OCI-LY1 (cell line): ENCODE data around the gene KIRREL3.

Source experiments
- H2AFZ ChIP-seq: fragments of 200-600 bp; sonication (generic), shearing (Covaris generic); 2 replicates; pipeline ENCODE4 v1.6.0; 2014; ENCODE audit warnings: antibody characterized with exemption, mild to moderate bottlenecking, low read length
- H3F3A ChIP-seq: fragments of 200-600 bp; sonication (generic), shearing (Covaris generic); 2 replicates; pipeline ENCODE4 v1.6.0; 2014; ENCODE audit warnings: mild to moderate bottlenecking, antibody characterized with exemption, low read length, moderate library complexity; ENCODE audit not compliant: insufficient read depth
- H3K27ac ChIP-seq: fragments of 200-600 bp; sonication (generic); 2 replicates; pipeline ENCODE4 v1.5.1; 2014; ENCODE audit warnings: low read length, mixed run types, mild to moderate bottlenecking, low read depth; ENCODE audit not compliant: poor library complexity, severe bottlenecking
- H3K27me3 ChIP-seq: fragments of 200-600 bp; sonication (generic); 2 replicates; pipeline ENCODE4 v1.6.0; 2014; ENCODE audit warnings: antibody characterized with exemption, mild to moderate bottlenecking, low read length, moderate library complexity; ENCODE audit not compliant: insufficient read depth
- H3K36me3 ChIP-seq: fragments of 200-600 bp; sonication (generic); 2 replicates; pipeline ENCODE4 v1.6.1; 2014; ENCODE audit warnings: mild to moderate bottlenecking, antibody characterized with exemption, low read length, moderate library complexity, mixed read lengths; ENCODE audit not compliant: insufficient read depth
- H3K4me1 ChIP-seq: fragments of 200-600 bp; sonication (generic); 2 replicates; pipeline ENCODE4 v1.5.1; 2014; ENCODE audit warnings: mild to moderate bottlenecking, low read length, moderate library complexity; ENCODE audit not compliant: insufficient read depth, severe bottlenecking
- H3K4me2 ChIP-seq: fragments of 200-600 bp; sonication (generic), shearing (Covaris generic); 2 replicates; pipeline ENCODE4 v1.6.1; 2014; ENCODE audit warnings: low read length
- H3K4me3 ChIP-seq: fragments of 200-600 bp; sonication (generic); 2 replicates; pipeline ENCODE4 v1.5.1; 2014; ENCODE audit warnings: low read length, low read depth, mild to moderate bottlenecking, mixed read lengths; ENCODE audit not compliant: poor library complexity, severe bottlenecking
- H3K79me2 ChIP-seq: fragments of 200-600 bp; shearing (Covaris generic); 2 replicates; pipeline ENCODE4 v1.6.1; 2016; ENCODE audit warnings: mixed run types, low read length, mixed read lengths; ENCODE audit not compliant: insufficient read depth
- H3K9ac ChIP-seq: fragments of 200-600 bp; sonication (generic), shearing (Covaris generic); 2 replicates; pipeline ENCODE4 v1.6.1; 2014; ENCODE audit warnings: mild to moderate bottlenecking, low read length, mixed read lengths
- H3K9me2 ChIP-seq: fragments of 200-600 bp; sonication (generic), shearing (Covaris generic); 2 replicates; pipeline ENCODE4 v1.6.1; 2014; ENCODE audit warnings: low read depth, mild to moderate bottlenecking, low read length, mixed read lengths
- H3K9me3 ChIP-seq: fragments of 200-600 bp; shearing (Covaris generic); 2 replicates; pipeline ENCODE4 v1.6.1; 2014; ENCODE audit warnings: low read length, mixed read lengths
- H4K20me1 ChIP-seq: fragments of 200-600 bp; sonication (generic), shearing (Covaris generic); 2 replicates; pipeline ENCODE4 v1.6.0; 2016; ENCODE audit warnings: mild to moderate bottlenecking, low read length; ENCODE audit not compliant: insufficient read depth
- EZH2 ChIP-seq: fragments of 200-600 bp; sonication (generic), shearing (Covaris generic); IDR thresholded peaks from 2 replicates; pipeline ENCODE4 v1.8.0; 2017; ENCODE audit warnings: borderline replicate concordance, mixed run types, mild to moderate bottlenecking, antibody characterized with exemption, low read length, moderate library complexity, mixed read lengths
- TF ChIP-seq, protein P1 (sequence below): fragments of 200-600 bp; sonication (generic), shearing (Covaris generic); IDR thresholded peaks from 2 replicates; pipeline ENCODE4 v1.5.1; 2017; ENCODE audit warnings: mild to moderate bottlenecking, antibody characterized with exemption, low read length, moderate library complexity, mixed read lengths

Gene KIRREL3

GRCh38 chr11:126607776-126608541 is 392.6 kb downstream of the KIRREL3 start:
- Histone ChIP-seq H4K20me1 (no peaks in the 10 kb centered on the region), H3K4me3 (no peak overlapping the region), H3K79me2 (no peaks in the 10 kb centered on the region), H2AFZ (no peak overlapping the region), H3K27me3 (no peaks in the 10 kb centered on the region), H3K36me3 (no peaks in the 10 kb centered on the region), H3F3A (no peaks in the 10 kb centered on the region), H3K4me1 (no peaks in the 10 kb centered on the region), H3K9me2 (no peaks in the 10 kb centered on the region), H3K27ac (no peak overlapping the region), H3K9ac (no peak overlapping the region), H3K4me2 (no peak overlapping the region), H3K9me3 (no peaks in the 10 kb centered on the region)
- no peak for TF ChIP-seq EZH2
- TF ChIP-seq, protein P1, sequence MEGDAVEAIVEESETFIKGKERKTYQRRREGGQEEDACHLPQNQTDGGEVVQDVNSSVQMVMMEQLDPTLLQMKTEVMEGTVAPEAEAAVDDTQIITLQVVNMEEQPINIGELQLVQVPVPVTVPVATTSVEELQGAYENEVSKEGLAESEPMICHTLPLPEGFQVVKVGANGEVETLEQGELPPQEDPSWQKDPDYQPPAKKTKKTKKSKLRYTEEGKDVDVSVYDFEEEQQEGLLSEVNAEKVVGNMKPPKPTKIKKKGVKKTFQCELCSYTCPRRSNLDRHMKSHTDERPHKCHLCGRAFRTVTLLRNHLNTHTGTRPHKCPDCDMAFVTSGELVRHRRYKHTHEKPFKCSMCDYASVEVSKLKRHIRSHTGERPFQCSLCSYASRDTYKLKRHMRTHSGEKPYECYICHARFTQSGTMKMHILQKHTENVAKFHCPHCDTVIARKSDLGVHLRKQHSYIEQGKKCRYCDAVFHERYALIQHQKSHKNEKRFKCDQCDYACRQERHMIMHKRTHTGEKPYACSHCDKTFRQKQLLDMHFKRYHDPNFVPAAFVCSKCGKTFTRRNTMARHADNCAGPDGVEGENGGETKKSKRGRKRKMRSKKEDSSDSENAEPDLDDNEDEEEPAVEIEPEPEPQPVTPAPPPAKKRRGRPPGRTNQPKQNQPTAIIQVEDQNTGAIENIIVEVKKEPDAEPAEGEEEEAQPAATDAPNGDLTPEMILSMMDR: no peak

DNA sequence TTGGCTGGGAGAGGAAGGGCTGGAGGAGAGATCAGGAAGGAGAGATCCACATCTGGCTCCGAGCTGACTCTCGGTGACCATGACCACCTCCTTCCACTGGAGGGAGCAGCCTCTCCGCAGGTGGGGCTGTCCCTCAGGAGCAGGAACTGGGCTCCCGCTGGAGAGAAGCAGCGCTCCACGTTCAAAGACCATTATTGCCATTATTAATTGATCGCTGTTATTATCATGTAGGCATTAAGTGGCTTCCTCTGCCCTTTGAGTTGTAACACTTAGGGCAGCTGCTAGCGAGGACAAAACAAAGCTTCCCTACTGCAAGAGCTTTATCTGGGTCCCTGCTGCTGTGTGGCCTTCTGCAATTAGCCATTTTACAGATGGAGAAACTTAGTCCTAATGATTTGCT is 393.2 kb downstream of the KIRREL3 start:
- Histone ChIP-seq H3K79me2 (no peaks in the 10 kb centered on the region), H3K4me3 (no peak overlapping the region), H3K9me3 (no peaks in the 10 kb centered on the region), H3K27me3 (no peaks in the 10 kb centered on the region), H3K9me2 (no peaks in the 10 kb centered on the region), H3K27ac (no peak overlapping the region), H3K4me2 (no peak overlapping the region), H3K36me3 (no peaks in the 10 kb centered on the region), H4K20me1 (no peaks in the 10 kb centered on the region), H2AFZ (no peak overlapping the region), H3K9ac (no peak overlapping the region), H3K4me1 (no peaks in the 10 kb centered on the region), H3F3A (no peaks in the 10 kb centered on the region)
- TF ChIP-seq, protein P1: peak; percentile 29; the same call in 1 of the 2 replicates
- no peak for TF ChIP-seq EZH2

GRCh38 chr11:126606484-126606883 is 394.1 kb downstream of the KIRREL3 start:
- H3K4me1 ChIP-seq: no peaks in the 10 kb centered on the region
- no peaks in the 10 kb centered on the region for H3K27me3 ChIP-seq
- no peak overlapping the region for H3K4me3 ChIP-seq

More at GRCh38 chr11:126606484-126606883, 394.1 kb downstream of the KIRREL3 start:
- Histone ChIP-seq H3K9me2 (no peaks in the 10 kb centered on the region), H4K20me1 (no peaks in the 10 kb centered on the region), H3K36me3 (no peaks in the 10 kb centered on the region), H3F3A (no peaks in the 10 kb centered on the region), H3K9me3 (no peaks in the 10 kb centered on the region), H3K79me2 (no peaks in the 10 kb centered on the region), H3K27ac (no peak overlapping the region), H3K4me2 (no peak overlapping the region), H2AFZ (no peak overlapping the region), H3K9ac (no peak overlapping the region)
- TF ChIP-seq, protein P1: no peak
- no peak for TF ChIP-seq EZH2
